ENCODE results near the gene PRR33.

- TF ChIP-seq CTCF (conservative IDR thresholded peaks at IDR 0.05; ENCODE audit: low read length) (no peak), EZH2phosphoT487 (IDR thresholded peaks at IDR 0.05; ENCODE audit: borderline replicate concordance) (no peak)
Measured at GRCh38 chr11:1859004-1859403, 32.7 kb downstream of the PRR33 start.
